PC-9 (cell line): ENCODE results near the gene FDX2.

Experiments
- EZH2 ChIP-seq: fragments of 200-600 bp; sonication (generic); IDR thresholded peaks from 2 replicates; pipeline ENCODE4 v1.8.0; 2017; ENCODE audit warnings: antibody characterized with exemption, low read depth
- TF ChIP-seq, protein P1 (sequence below): fragments of 200-600 bp; sonication (generic); conservative IDR thresholded peaks from 2 replicates; pipeline ENCODE4 v1.6.1; 2017; ENCODE audit warnings: mixed run types, antibody characterized with exemption, mild to moderate bottlenecking, moderate library complexity

DNA sequence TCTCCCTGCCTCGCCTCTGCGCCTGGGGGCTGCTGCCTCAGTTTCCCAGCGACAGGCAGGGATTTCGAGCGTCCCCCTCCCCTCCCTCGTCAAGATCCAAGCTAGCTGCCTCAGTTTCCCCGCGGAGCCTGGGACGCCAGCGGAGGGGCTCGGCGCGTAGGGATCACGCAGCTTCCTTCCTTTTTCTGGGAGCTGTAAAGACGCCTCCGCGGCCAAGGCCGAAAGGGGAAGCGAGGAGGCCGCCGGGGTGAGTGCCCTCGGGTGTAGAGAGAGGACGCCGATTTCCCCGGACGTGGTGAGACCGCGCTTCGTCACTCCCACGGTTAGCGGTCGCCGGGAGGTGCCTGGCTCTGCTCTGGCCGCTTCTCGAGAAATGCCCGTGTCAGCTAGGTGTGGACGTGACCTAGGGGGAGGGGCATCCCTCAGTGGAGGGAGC, 45.6 kb downstream of the FDX2 start:
- TF ChIP-seq, protein P1, sequence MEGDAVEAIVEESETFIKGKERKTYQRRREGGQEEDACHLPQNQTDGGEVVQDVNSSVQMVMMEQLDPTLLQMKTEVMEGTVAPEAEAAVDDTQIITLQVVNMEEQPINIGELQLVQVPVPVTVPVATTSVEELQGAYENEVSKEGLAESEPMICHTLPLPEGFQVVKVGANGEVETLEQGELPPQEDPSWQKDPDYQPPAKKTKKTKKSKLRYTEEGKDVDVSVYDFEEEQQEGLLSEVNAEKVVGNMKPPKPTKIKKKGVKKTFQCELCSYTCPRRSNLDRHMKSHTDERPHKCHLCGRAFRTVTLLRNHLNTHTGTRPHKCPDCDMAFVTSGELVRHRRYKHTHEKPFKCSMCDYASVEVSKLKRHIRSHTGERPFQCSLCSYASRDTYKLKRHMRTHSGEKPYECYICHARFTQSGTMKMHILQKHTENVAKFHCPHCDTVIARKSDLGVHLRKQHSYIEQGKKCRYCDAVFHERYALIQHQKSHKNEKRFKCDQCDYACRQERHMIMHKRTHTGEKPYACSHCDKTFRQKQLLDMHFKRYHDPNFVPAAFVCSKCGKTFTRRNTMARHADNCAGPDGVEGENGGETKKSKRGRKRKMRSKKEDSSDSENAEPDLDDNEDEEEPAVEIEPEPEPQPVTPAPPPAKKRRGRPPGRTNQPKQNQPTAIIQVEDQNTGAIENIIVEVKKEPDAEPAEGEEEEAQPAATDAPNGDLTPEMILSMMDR: no peak
- no peak for TF ChIP-seq EZH2
